D721Med (cell line): ENCODE data around the gene OR11G2.
"Not testable (repeated sequence)": the region's sequence is repeated elsewhere in the genome, so short reads cannot be mapped to it uniquely, and the experiment has no call there.

Experiments used
- DNase-seq: peaks from one replicate; pipeline ENCODE4 v3.0.0; 2011; ENCODE audit warnings: low spot score; ENCODE audit not compliant: insufficient read length
- FAIRE-seq: peaks from 2 replicates; lab custom pipeline; 2011; peaks lifted over from hg19 to GRCh38; lab: Jason Lieb, UNC
- TF ChIP-seq, protein P1 (sequence below): IDR thresholded peaks from 2 replicates; pipeline ENCODE4 v1.5.1; 2012; ENCODE audit warnings: mild to moderate bottlenecking, control low read depth; ENCODE audit not compliant: insufficient read depth; ENCODE audit errors: missing control alignments

The OR11G2 gene

DNA sequence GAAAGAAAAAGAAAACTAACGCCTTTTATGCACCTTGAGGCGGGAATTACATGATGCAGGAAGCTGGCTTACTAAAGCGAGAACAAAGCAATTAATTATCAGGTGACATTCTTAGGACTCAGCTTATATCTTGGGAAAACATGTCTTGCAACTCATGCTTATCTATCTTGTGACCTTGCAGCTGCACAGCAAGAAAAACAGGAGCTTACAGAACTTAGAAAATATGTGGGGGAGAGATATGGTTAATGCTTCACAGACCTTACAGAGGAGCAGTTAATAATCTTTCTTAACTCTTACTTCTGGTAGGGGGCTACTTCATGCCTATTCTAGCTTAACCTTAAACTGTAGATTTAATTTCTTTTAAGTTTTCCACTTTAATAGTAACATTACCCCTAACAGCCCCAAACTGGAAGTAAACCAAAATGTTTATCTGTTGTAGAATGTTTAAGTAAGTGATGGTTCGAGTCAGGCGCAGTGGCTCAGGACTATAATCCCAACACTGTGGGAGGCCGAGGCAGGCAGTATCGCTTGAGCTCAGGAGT lies 13.2 kb upstream of the OR11G2 start:
- no peak for FAIRE-seq
- DNase-seq: no peak
- TF ChIP-seq, protein P1, sequence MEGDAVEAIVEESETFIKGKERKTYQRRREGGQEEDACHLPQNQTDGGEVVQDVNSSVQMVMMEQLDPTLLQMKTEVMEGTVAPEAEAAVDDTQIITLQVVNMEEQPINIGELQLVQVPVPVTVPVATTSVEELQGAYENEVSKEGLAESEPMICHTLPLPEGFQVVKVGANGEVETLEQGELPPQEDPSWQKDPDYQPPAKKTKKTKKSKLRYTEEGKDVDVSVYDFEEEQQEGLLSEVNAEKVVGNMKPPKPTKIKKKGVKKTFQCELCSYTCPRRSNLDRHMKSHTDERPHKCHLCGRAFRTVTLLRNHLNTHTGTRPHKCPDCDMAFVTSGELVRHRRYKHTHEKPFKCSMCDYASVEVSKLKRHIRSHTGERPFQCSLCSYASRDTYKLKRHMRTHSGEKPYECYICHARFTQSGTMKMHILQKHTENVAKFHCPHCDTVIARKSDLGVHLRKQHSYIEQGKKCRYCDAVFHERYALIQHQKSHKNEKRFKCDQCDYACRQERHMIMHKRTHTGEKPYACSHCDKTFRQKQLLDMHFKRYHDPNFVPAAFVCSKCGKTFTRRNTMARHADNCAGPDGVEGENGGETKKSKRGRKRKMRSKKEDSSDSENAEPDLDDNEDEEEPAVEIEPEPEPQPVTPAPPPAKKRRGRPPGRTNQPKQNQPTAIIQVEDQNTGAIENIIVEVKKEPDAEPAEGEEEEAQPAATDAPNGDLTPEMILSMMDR: no peak

DNA sequence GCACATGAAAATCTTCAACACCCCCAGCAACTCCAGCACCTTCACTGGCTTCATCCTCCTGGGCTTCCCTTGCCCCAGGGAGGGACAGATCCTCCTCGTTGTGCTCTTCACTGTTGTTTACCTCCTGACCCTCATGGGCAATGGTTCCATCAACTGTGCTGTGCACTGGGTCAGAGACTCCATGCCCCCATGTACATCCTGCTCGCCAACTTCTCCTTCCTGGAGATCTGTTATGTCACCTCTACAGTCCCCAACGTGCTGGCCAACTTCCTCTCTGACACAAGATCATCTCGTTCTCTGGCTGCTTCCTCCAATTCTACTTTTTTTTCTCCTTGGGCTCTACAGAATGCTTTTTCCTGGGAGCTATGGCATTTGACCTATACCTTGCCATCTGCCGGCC lies 11.5 kb upstream of the OR11G2 start:
- TF ChIP-seq, protein P1: no peak
- DNase-seq (no peak), FAIRE-seq (no peak)

DNA sequence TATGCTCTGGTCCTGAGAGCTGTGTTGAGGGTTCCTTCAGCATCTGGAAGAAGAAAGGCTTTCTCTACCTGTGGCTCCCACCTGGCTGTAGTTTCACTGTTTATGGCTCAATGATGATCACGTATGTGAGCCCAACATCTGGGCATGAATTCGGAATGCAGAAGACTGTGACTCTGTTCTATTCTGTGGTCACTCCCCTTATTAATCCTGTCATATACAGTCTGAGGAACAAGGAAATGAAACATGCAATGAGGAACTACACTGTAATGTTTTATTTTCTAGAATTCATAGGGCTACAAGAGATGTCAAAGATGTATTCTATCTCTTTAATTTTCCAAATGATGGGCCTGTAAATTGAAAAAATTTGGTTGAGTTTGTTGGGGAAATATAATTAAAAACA lies 10.8 kb upstream of the OR11G2 start:
- no peak for FAIRE-seq
- DNase-seq: no peak
- TF ChIP-seq, protein P1: no peak

DNA sequence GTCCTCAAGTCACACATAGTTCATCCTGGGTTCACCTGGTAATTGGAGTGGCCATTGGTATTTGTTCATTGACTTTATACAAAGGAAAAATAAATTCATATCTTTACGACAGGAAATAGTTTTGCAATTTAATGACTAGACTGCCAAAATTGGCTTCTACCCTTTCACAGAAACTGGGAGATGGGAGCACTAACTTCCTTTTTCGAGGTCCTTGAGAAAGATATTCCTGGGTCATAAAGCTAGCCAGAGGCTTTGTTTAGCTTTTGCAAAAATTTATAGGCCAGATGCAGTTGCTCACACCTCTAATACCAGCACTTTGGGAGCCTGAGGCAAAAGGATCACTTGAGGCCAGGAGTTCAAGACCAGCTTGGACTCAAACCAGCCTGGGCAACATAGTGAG lies 10.2 kb upstream of the OR11G2 start:
- FAIRE-seq: no peak

DNA sequence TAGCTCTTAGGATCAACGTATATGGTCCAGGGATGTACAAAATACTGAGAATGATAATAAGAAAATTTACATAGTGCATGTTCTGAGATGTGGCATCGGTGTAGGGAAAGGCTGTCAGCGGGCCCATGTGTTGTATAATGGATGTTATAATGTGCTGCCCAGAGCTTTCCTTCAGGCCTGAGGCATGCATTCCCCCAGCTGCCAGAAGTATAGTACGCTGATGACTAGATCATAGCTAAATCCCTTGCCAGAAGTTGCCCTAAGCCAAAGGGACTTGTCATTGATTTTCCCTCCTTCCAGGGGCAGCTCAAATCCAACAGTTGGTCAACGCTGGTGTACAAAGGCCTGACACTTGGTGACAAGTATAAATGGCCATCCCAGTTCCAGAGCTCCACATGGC lies 6.5 kb upstream of the OR11G2 start:
- TF ChIP-seq, protein P1: no peak
- FAIRE-seq (no peak), DNase-seq (no peak)

More for the DNA sequence above, 10.2 kb upstream of the OR11G2 start:
- DNase-seq: no peak
- TF ChIP-seq, protein P1: no peak

DNA sequence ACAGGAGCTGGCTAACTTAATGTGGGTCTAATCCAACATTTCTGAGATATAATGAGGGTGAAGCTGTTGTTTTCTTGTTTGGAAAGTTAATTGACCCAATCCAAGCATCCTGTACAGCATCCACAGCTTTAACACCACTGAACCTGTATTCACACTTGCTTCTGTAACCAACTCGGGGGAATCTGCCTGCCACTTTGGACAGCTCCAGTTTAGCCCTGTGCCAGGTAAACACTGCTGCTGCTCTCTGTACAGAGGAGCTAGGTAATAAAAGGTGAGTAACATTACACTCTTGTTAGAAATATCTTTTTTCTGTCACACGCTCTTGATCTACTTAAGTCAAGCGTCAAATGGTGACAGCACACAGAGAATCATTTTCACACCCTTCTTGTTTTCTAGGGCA lies 700 bp downstream of the OR11G2 start:
- DNase-seq (no peak), FAIRE-seq (no peak)
- TF ChIP-seq, protein P1: no peak

DNA sequence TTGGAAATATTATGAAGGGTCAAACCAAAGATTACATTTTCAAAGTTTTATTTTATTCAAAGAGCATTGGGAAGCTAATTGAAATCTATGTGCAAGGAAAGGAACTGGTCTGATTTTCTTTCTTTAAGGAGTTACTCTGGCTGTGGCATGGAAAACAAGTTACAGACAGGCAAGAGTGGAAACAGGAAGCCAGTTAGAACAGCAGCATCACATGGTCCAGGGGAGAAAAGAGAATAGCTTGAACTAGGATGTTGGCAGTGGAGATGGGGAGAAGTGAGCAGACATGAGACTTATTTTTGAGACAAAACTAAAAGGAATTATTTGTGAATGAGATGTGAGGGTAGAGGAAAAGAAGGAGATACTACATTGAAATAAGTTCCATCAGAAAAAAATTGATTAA lies 3.4 kb downstream of the OR11G2 start:
- TF ChIP-seq, protein P1: no peak
- DNase-seq: no peak
- no peak for FAIRE-seq

DNA sequence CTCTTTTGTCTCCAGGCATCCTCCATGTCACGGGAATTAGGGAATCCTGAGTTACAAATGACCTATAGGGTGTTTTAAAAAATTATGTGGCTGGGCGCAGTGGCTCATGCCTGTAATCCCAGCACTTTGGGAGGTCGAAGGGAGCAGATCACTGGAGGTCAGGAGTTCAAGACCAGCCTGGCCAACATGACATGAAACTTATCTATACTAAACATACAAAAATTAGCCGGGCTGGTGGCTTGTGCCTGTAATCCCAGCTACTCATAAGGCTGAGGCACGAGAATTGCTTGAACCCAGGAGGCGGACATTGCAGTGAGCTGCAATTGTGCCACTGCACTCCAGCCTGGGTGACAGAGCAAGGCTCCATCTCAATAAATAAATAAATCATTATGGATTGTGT lies 4.5 kb downstream of the OR11G2 start:
- not testable (repeated sequence) for FAIRE-seq

More for the DNA sequence above, 4.5 kb downstream of the OR11G2 start:
- not testable (repeated sequence) for DNase-seq
